Hippocampal formation (tissue), 2 donors: Measurements from ENCODE around the gene PIGL.
"Not testable (repeated sequence)": the region's sequence is repeated elsewhere in the genome, so short reads cannot be mapped to it uniquely, and the experiment has no call there.

Experiments
- DNase-seq, 2 donors: peaks; one replicate each; lab custom pipeline; 2025; lab: John Stamatoyannopoulos, UW

The PIGL gene

DNA sequence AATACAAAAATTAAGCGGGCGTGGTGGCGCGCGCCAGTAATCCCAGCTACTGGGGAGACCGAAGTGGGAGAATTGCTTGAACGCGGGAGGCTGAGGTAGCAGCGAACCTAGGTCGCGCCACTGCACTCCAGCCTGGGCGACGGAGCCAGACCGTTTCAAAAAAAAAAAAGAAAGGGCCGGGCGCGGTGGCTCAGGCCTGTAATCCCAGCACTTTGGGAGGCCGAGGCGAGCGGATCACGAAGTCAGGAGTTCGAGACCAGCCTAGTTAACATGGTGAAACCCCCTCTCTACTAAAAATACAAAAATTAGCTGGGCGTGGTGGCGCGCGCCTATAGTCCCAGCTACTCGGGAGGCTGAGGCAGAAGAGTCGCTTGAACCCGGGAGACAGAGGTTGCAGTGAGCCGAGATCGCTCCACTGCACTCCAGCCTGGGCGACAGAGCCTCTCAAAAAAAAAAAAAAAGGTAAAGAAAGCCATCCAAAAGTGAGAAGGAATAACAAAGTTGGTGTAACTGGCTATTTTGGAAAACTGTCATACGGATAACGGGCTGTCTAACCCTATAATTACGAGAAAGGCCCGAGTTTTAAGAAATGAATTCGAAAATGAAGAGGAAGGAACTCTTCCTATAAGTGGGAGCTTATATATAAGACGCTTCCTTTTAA is 539 bp upstream of the PIGL start:
- DNase-seq: not testable (repeated sequence)

- DNase-seq: no peak
Measured at GRCh38 chr17:16222406-16222805, 5.4 kb downstream of the PIGL start.

DNA sequence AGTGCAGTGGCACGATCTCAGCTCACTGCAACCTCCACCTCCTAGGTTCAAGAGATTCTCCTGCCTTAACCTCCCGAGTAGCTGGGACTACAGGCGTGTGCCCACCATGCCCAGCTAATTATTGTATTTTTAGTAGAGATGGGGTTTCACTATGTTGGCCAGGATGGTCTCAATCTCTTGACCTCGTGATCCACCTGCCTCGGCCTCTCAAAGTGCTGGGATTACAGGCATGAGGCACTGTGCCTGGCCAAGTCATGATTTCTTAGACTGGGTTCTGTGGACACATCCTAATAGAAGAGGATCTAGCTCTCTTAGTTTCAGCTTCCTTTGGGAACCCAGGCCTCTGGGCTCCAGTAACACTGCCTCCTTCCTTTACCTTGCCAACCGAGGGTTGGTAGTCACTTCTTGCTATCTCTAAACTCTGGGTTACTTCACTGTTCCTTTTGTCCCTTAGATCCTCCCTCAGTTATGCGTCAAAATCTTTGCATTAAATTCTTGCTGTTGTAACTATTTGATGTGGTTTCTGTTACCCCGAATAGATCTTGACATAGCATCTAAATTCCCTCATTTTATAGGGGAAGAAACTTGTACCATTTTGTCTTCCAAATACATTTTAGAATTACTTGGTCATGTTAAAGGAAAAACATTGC is 13.0 kb downstream of the PIGL start:
- not testable (repeated sequence) for DNase-seq

DNA sequence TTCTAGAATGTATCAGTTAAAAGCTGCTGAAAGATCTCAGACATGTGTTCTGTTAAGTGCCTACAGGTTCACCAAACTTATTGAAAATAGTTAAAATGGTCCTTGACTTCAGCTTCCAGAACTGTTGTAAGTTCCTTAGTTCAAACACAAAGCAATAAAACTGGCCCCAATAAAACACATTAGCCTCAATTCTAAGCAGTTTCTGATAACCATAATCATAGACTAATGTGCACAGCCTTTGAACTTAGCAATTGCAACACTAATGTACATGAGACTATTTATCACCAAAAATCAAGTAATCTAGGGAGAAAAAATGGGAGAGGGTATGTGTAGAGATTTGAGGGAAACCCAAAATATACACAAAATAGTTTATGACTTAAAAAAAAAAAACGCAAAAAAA is 15.4 kb downstream of the PIGL start:
- DNase-seq: no peak

DNA sequence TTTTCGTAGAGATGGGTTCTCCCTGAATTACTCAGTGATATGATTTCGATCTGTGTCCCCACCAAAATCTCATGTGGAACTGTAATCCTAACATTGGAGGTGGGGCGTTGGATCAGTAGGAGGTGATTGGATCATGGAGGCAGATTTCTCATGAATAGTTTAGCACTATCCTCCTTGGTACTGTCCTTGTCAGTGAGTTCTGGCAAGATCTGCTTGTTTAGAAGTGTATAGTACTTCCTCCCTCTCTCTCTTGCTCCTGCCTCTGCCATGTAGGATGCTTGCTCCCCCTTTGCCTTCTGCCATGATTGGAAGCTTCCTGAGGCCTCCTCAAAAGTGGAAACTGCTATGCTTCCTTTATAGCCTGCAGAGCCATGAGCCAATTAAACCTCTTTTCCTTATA is 22.9 kb downstream of the PIGL start:
- DNase-seq: no peak

DNA sequence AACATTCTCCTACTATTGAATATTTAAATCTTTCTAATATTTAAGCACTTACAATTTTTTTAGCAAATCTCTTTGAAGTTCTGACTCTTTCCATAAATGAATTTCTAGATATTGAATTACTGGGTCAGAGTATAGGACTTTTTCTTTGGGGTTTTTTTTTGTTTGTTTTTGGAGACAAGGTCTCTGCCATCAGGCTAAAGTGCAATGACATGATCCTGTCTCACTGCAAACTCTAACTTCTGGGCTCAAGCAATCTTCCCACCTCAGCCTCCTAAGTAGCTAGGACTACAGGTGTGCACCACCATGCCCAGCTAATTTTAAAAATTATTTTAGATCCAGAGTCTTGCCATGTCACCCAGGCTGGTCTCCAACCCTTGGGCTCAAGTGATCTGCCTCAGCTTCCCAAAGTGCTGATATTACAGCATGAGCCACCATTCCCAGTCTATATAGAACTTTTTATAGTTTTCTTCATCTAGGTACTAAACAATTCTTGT is 24.9 kb downstream of the PIGL start:
- no peak for DNase-seq

- no peak for DNase-seq
Measured at GRCh38 chr17:16243385-16243784, 26.4 kb downstream of the PIGL start.

DNA sequence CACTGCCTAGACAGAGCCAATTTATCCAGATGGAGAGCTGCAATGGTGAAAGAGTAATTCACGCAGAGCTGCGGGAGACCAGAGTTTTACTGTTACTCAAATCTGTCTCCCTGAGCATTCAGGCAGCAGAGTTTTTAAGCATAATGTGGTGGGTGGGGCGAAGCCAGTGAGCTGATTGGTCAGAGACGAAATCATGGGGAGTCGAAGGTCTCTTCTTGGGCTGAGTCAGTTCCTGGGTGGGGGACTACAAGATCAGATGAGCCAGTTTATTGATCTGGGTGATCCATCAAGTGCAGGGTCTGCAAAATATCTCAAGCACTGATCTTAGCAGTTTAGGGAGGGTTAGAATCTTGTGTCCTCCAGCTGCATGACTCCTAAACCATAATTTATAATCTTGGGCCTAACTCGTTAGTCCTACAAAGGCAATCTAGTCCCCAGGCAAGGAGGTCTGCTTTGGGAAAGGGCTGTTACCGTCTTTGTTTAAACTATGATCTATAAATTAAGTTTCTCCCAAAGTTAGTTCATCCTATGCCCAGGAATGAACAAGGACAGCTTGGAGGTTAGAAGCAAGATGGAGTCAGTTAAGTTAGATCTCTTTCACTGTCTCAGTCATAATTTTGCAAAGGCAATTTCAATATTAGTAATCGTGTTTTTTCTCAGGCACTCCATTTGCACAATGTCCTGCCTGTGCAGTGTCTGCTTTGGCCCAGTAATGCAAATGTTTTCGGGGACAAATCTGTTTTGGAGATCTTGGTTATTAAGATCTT is 27.0 kb downstream of the PIGL start:
- no peak for DNase-seq

- no peak for DNase-seq
Measured at GRCh38 chr17:16247586-16247984, 30.6 kb downstream of the PIGL start.

- DNase-seq: no peak
Measured at GRCh38 chr17:16250635-16251034, 33.6 kb downstream of the PIGL start.

- DNase-seq: no peak
Measured at GRCh38 chr17:16251043-16251442, 34.0 kb downstream of the PIGL start.

GRCh38 chr17:16251556-16251955 is 34.5 kb downstream of the PIGL start:
- no peak for DNase-seq

GRCh38 chr17:16254773-16255400 is 37.9 kb downstream of the PIGL start:
- no peak for DNase-seq

- peak; percentile 51 to 76 for DNase-seq
Measured at GRCh38 chr17:16255481-16255921, 38.5 kb downstream of the PIGL start.

- DNase-seq: no peak
Measured at GRCh38 chr17:16258901-16259300, 41.9 kb downstream of the PIGL start.

DNA sequence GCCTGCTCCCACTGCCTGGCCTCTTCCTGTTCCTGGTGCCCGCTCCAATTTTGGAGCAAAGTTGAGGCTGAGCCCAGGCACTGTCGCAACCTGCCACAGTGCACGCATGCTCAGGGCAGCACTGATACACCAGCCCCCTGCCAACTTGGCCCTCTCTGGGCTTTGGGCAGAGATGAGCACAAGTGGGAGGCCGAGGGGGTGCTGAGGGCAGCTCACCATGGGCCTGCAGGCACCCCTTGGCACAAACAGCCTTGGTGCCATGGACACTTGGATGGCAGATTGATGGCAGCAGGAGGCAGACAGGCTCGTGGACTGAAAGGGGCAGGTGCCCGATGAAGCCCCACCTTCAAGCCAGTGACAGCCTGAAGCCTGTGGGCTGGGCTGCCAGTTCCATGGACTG is 42.9 kb downstream of the PIGL start:
- DNase-seq: no peak

- DNase-seq: no peak
Measured at GRCh38 chr17:16261049-16261448, 44.0 kb downstream of the PIGL start.

GRCh38 chr17:16262201-16262600 is 45.2 kb downstream of the PIGL start:
- no peak for DNase-seq

DNA sequence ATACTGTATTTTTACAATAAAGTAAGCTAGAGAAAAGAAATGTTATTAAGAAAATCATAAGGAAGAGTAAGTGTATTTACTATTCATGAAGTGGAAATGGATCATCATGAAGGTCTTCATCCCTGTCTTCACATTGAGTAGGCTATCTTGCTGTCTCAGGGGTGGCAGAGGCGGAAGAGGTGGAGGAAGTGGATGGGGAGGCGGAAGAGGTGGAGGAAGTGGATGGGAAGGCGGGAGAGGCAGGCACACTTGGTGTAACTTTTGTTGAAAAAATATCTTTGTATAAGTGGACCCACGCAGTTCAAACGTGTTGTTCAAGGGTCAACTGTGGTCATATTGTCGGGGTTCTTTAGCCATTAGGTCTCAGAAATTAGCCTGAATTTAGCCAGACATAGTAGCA is 50.2 kb downstream of the PIGL start:
- no peak for DNase-seq

- no peak for DNase-seq
Measured at GRCh38 chr17:16269658-16270057, 52.6 kb downstream of the PIGL start.

DNA sequence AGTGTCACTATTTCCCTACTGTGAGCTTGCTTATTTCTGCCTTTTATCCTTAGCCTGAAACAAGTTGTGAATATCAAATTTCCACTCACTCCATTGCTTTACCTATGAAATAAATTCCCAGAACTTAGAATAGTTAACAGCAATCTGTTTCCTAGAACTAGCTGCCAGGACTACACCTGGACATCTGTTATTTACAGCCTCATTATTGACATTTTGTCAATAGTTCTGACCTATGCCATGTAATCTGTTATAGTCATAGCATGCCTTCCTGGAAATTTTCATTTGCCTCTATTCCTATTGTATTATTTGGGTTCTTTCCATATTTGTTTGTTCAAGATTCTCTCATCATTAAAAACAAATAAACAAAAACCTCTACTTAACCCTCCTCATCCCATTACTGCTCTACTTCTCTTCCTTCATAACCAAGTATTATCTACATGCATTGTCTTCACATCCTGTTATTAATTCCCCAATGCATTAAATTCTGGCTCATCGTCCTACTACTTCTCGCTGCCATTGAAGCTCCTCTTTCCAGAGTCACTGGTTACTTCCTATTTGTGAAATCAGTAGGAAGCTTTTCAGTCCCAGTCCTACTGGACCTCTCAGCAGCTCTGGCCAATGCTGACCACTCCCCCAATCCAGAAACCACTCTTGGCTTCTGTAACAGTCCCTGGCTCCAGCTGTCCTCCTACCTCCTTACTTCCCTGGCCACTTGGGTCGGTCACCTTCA is 55.3 kb downstream of the PIGL start:
- DNase-seq: no peak

DNA sequence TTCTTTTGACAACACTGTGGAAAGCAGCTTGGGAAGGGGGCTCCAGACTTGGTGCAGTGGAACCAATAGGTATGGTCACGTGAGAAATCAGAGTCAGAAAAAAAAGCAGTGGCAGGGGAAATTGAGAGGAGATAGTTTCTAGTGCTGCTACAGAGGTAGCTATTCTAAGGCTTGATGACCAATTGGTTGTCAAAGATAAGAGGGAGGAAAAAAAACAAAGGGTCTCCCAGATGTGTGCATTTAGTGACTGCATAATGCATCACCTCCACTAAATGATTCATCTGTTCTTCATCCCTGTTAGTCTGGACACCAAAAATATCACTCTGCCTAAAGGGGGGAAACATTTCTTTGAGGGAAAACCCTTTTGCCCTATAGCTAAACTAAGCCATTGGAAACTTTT is 56.5 kb downstream of the PIGL start:
- no peak for DNase-seq
